Ovary (tissue), 9 donors: ENCODE data around the gene ELOVL2. TPM values are rescaled to one million over a fixed set of nuclear protein-coding genes. Genes with fewer than 3 reads are reported as not detected.

Experiments
- DNase-seq, 5 donors: peaks; one replicate each; pipeline ENCODE4 v3.0.0-alpha.2; 2019 to 2020
- H3K27ac ChIP-seq, 2 donors: fragments of 200-600 bp; one replicate each; pipeline versions ENCODE4 v1.5.1 to v1.8.0; 2019 to 2022
- H3K27me3 ChIP-seq: fragments of 200-600 bp; one replicate; pipeline ENCODE4 v1.8.0; 2022
- H3K36me3 ChIP-seq: fragments of 200-600 bp; sonication (generic); one replicate; pipeline ENCODE4 v1.5.1; 2019
- H3K4me1 ChIP-seq: one replicate; pipeline ENCODE4 v1.8.1; 2013; ENCODE audit warnings: mild to moderate bottlenecking, moderate library complexity; ENCODE audit not compliant: insufficient read depth
- H3K4me3 ChIP-seq: fragments of 200-600 bp; sonication (generic); one replicate; pipeline ENCODE4 v1.5.1; 2017
- H3K9me3 ChIP-seq, 2 donors: fragments of 200-600 bp in 1 of 2; sonication (generic) in 1 of 2; one replicate each; pipeline versions ENCODE4 v1.5.1 to v1.8.1; 2013 to 2019; ENCODE audit warnings: mild to moderate bottlenecking in 1 of 2, moderate library complexity in 1 of 2
- EP300 ChIP-seq: sonication (generic); formaldehyde crosslinking; IDR thresholded peaks from one replicate; pipeline ENCODE4 v1.6.1; 2017; ENCODE audit warnings: antibody characterized with exemption
- POLR2A ChIP-seq: fragments of 450-650 bp; IDR thresholded peaks from one replicate; pipeline ENCODE4 v1.6.1; 2017; ENCODE audit warnings: antibody characterized with exemption, mild to moderate bottlenecking, moderate library complexity
- WGBS, 3 donors: extraction: QIAGEN DNeasy Blood & Tissue Kit in 1 of 3; methylation state at CpG; one replicate each; pipeline versions ENCODE4 v1.1.5 to v1.1.7; 2013 to 2017; 5-methylcytosine and 5-hydroxymethylcytosine counted together
- intact Hi-C, 4 donors: fragments of 100-400 bp; cut with DNase I; formaldehyde crosslinking; loops; one replicate each; pipeline versions ENCODE4 v1.11.0 to v1.15.1; 2022 to 2023
- polyA plus RNA-seq, 2 donors: library from polyadenylated mRNA; stranded (reverse); fragments of 200-250 nt in 1 of 2; fragments of 350-450 nt in 1 of 2; fragmentation: Illumina TruSeq in 1 of 2; extraction: RNeasy Lipid Tissue Mini Kit (QIAGEN cat#74804) in 1 of 2; gene quantifications; one replicate each; pipeline ENCODE4 v1.2.3, GENCODE V29; 2013 to 2014
- total RNA-seq, 7 donors: library from RNA; depleted of rRNA in 2 of 7; stranded (reverse); fragments of >200 nt in 2 of 7; fragmentation: NEBNext Ultra II Directional in 3 of 7; extraction: Animal tissue kit (Norgen Biotek cat#: 25700) in 3 of 7; gene quantifications; one replicate each; pipeline versions ENCODE4 v1.1.0 to v1.2.4, GENCODE V29; 2016 to 2023
- TF ChIP-seq, protein P1 (sequence below), 3 donors: fragments of 450-650 bp in 2 of 3; fragments of 200-600 bp in 1 of 3; IDR thresholded peaks; one replicate each; pipeline versions ENCODE4 v1.5.1 to v1.8.0; 2016 to 2022; ENCODE audit warnings: antibody characterized with exemption in 3 of 3, mild to moderate bottlenecking in 1 of 3
- donor health status: DM: no; HTN: no; CAD: no; lungs with moderate emphysema.
- donor health status: DM: no; HTN: no; CAD: no.
- donor health status: Bipolar disorder and iron deficiency.
- donor health status: DM: yes; HTN: yes; CAD: no.
- donor health status: DM: no; HTN: no; CAD: no.
- donor health status: DM: yes; HTN: yes; CAD: no.

Gene ELOVL2
- total and polyA plus RNA-seq, 9 donors: 0.11 to 1.4 (median 0.28) TPM; not detected in 1

DNA sequence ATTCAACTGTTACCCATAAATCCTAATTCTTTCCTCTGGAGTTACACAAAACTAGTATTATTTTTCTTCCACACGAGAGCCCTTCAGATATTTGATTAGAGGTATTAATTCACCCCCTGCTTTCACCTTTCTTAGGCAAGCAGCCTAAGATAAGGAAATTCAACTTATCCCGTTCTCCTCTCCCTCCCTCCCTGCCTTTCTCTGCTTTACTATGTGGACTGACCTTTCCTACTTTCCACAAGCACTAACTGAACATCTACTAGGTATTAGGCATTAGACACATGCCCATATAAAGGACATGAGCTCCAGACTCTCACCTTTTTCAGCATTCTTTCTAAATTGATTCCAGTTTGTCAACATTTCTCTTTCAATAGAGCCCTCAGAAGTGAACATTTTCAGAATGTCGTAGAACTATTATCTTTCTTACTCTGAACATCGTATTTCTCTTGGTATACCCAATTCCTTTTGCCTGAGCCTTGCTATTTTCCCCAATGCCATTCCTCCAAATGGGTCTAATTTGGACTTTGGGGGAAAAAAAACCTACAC lies 16.5 kb downstream of the ELOVL2 start:
- no peaks in the 10 kb centered on the region for H3K36me3 ChIP-seq
- intact Hi-C loops: no loop called here
- no peaks in the 10 kb centered on the region for H3K27me3 ChIP-seq
- WGBS, 3 donors: 77 to 83% (median 81%) methylated on average over 4 of the region's 4 CpGs
- TF ChIP-seq, protein P1, sequence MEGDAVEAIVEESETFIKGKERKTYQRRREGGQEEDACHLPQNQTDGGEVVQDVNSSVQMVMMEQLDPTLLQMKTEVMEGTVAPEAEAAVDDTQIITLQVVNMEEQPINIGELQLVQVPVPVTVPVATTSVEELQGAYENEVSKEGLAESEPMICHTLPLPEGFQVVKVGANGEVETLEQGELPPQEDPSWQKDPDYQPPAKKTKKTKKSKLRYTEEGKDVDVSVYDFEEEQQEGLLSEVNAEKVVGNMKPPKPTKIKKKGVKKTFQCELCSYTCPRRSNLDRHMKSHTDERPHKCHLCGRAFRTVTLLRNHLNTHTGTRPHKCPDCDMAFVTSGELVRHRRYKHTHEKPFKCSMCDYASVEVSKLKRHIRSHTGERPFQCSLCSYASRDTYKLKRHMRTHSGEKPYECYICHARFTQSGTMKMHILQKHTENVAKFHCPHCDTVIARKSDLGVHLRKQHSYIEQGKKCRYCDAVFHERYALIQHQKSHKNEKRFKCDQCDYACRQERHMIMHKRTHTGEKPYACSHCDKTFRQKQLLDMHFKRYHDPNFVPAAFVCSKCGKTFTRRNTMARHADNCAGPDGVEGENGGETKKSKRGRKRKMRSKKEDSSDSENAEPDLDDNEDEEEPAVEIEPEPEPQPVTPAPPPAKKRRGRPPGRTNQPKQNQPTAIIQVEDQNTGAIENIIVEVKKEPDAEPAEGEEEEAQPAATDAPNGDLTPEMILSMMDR (IDR thresholded peaks at IDR 0.05): no peak
- no peaks in the 10 kb centered on the region for H3K4me1 ChIP-seq
- H3K4me3 ChIP-seq: no peak overlapping the region
- DNase-seq: no peak
- H3K27ac ChIP-seq: no peak overlapping the region
- H3K9me3 ChIP-seq: no peaks in the 10 kb centered on the region

DNA sequence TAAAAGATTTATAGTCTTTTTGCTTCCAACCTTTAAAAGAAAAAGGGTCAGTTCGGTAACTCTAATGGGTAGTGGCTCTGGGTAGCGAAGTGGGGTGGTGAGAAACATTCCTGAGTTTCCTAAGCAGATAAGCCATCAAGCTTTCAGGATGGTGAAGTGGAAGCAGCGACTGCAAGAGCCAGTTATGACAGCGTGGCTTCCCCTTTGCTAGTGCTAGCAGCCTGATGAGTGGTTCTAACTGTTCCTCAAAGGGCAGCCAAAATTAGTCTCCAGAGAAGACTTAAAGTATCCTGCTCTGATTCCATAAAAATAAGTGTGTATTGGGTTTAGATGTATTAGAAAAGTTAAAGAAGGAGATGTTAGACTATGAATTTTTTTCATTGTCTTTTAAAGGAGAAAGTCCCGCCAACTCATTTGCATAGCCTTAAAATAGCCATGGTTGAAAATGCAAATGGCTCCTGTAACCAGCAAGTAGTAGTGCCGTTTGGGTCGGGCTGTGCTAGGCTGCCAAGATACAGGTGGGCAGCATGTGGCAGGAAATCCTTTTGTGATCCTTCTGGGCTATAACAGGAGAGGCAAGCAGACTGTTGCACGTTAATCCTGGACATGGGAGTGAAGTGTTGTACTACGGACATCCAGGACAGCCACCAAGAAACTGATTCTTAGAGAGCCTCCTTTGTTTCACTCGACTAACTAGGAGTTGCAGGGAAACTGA lies 18.0 kb downstream of the ELOVL2 start:
- no peaks in the 10 kb centered on the region for H3K9me3 ChIP-seq
- H3K4me1 ChIP-seq: no peaks in the 10 kb centered on the region
- H3K27me3 ChIP-seq: no peaks in the 10 kb centered on the region
- no peak overlapping the region for H3K27ac ChIP-seq
- H3K4me3 ChIP-seq: no peak overlapping the region
- intact Hi-C loops: no loop called here
- TF ChIP-seq, protein P1 (IDR thresholded peaks at IDR 0.05): no peak
- TF ChIP-seq POLR2A (no peak), EP300 (no peak)
- H3K36me3 ChIP-seq: no peaks in the 10 kb centered on the region
- DNase-seq: no peak
- WGBS, 3 donors: 36 to 51% (median 42%) methylated on average over 10 of the region's 10 CpGs

DNA sequence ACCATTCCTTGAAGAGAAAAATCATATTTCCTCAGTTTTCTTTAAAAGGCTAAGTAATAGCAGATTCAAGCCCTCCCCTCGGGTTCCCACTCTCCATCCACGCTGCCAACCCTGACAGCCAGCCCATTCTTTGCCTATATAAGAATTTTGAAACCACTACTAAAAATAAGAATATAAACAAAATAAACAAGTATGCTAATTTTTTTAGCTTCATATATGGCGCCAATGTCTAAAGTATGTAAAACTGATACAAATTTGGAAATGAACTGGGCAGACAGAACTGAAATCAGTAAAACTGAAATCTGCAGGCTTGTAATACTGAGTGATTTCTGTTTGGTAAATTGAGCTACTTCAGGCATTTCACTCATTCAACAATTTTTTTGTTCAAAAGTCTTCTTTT lies 19.0 kb downstream of the ELOVL2 start:
- Histone ChIP-seq H3K4me1 (no peaks in the 10 kb centered on the region), H3K27me3 (no peaks in the 10 kb centered on the region), H3K36me3 (no peaks in the 10 kb centered on the region), H3K9me3 (no peaks in the 10 kb centered on the region), H3K27ac (no peak overlapping the region), H3K4me3 (no peak overlapping the region)
- 89 to 94% (median 92%) methylated on average over 3 of the region's 3 CpGs for WGBS, 3 donors
- intact Hi-C loops: no loop called here
- TF ChIP-seq EP300: no peak
- no peak for DNase-seq

DNA sequence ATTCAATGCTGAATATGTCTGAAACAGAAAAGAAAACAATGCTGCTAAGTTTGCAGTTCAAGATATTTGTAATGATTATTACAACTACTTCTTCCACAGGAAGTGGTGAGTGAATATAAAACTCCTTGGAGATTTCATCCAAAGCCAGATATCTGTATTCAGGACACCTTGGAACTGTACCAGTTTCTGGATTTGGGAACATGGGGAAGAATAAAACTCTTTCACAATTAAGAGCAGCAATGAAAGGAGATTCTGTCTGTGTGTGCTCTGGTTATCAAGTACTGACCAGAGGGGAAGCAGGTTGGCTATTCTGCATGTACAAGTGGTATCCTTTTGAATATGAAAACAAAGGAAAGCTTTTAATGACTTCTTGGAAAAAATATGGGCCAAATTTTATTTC lies 21.1 kb downstream of the ELOVL2 start:
- intact Hi-C loops: no loop called here
- no peak for DNase-seq
- Histone ChIP-seq H3K27ac (no peak overlapping the region), H3K27me3 (no peaks in the 10 kb centered on the region), H3K4me3 (no peak overlapping the region), H3K4me1 (no peaks in the 10 kb centered on the region), H3K9me3 (no peaks in the 10 kb centered on the region), H3K36me3 (no peaks in the 10 kb centered on the region)
- TF ChIP-seq POLR2A: no peak
- no peak for TF ChIP-seq EP300
- TF ChIP-seq, protein P1 (IDR thresholded peaks at IDR 0.05): no peak

DNA sequence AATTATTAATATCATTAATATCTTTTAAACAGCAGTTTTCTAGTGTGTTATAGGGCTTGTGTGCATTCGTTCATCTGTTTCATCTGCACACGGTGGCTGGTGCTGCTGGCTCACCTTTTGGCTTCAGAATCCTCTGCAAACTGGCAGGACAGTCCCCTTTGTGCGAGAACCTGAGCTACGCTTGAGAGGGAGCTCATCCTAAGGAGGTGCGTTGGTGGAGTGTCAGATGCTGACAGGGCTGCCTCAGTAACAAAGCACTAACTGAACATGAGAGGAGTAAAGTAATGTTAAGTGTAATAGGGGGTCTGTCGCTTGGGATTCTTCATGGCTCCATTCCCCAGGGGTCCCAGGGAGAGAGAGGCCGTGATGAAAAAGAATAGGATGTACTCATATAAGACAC lies 22.4 kb downstream of the ELOVL2 start:
- H3K4me1 ChIP-seq: no peaks in the 10 kb centered on the region
- intact Hi-C loops: no loop called here
- no peak for DNase-seq
- no peaks in the 10 kb centered on the region for H3K27me3 ChIP-seq
- H3K27ac ChIP-seq: no peak overlapping the region
- no peaks in the 10 kb centered on the region for H3K9me3 ChIP-seq
- WGBS, 3 donors: 63 to 78% (median 71%) methylated on average over 7 of the region's 7 CpGs
- TF ChIP-seq POLR2A (no peak), EP300 (no peak)
- TF ChIP-seq, protein P1 (IDR thresholded peaks at IDR 0.05): no peak
- H3K36me3 ChIP-seq: no peaks in the 10 kb centered on the region
- no peak overlapping the region for H3K4me3 ChIP-seq
